ENCODE results near the gene NLGN3.
A peak's percentile ranks its signal among the peaks of the same experiment; 100 is the strongest.

The NLGN3 gene

GRCh38 chrX:71118985-71119535 lies 25.6 kb upstream of the NLGN3 start:
- no peak for DNase-seq

GRCh38 chrX:71128166-71128833 lies 16.3 kb upstream of the NLGN3 start:
- no peak for DNase-seq

GRCh38 chrX:71128915-71129765 lies 15.5 kb upstream of the NLGN3 start:
- peak; percentile 82 for DNase-seq

- no peak for DNase-seq
Observed at GRCh38 chrX:71131510-71131909, 13.1 kb upstream of the NLGN3 start.

- DNase-seq: no peak
Observed at GRCh38 chrX:71140440-71140839, 4.2 kb upstream of the NLGN3 start.

GRCh38 chrX:71143508-71143907 lies 1.1 kb upstream of the NLGN3 start:
- DNase-seq: no peak

GRCh38 chrX:71147496-71148277 lies 3.0 kb downstream of the NLGN3 start:
- no peak for DNase-seq

- DNase-seq: no peak
Observed at GRCh38 chrX:71148278-71148663, 3.6 kb downstream of the NLGN3 start.

GRCh38 chrX:71151366-71151765 lies 6.7 kb downstream of the NLGN3 start:
- DNase-seq: no peak

- no peak for DNase-seq
Observed at GRCh38 chrX:71154196-71154595, 9.6 kb downstream of the NLGN3 start.

- no peak for DNase-seq
Observed at GRCh38 chrX:71154641-71155040, 10.0 kb downstream of the NLGN3 start.

- no peak for DNase-seq
Observed at GRCh38 chrX:71158603-71159002, 14.0 kb downstream of the NLGN3 start.

GRCh38 chrX:71159335-71159734 lies 14.7 kb downstream of the NLGN3 start:
- no peak for DNase-seq

- no peak for DNase-seq
Observed at GRCh38 chrX:71160475-71160874, 15.8 kb downstream of the NLGN3 start.

GRCh38 chrX:71162981-71163380 lies 18.3 kb downstream of the NLGN3 start:
- DNase-seq: no peak

GRCh38 chrX:71164071-71164470 lies 19.4 kb downstream of the NLGN3 start:
- DNase-seq: no peak

GRCh38 chrX:71166461-71166860 lies 21.8 kb downstream of the NLGN3 start:
- no peak for DNase-seq

- no peak for DNase-seq
Observed at GRCh38 chrX:71167031-71167781, 22.6 kb downstream of the NLGN3 start.

- DNase-seq: no peak
Observed at GRCh38 chrX:71168134-71168533, 23.5 kb downstream of the NLGN3 start.

- no peak for DNase-seq
Observed at GRCh38 chrX:71169586-71169985, 24.9 kb downstream of the NLGN3 start.

GRCh38 chrX:71170660-71171059 lies 26.0 kb downstream of the NLGN3 start:
- no peak for DNase-seq

- DNase-seq: no peak
Observed at GRCh38 chrX:71171110-71171801, 26.6 kb downstream of the NLGN3 start.

Measured in CD4-positive, alpha-beta T cell treated with Interleukin-12 subunit alpha and Interleukin-12 subunit beta, for 1 hour (primary cell).